ENCODE results near the gene URB1.

DNA sequence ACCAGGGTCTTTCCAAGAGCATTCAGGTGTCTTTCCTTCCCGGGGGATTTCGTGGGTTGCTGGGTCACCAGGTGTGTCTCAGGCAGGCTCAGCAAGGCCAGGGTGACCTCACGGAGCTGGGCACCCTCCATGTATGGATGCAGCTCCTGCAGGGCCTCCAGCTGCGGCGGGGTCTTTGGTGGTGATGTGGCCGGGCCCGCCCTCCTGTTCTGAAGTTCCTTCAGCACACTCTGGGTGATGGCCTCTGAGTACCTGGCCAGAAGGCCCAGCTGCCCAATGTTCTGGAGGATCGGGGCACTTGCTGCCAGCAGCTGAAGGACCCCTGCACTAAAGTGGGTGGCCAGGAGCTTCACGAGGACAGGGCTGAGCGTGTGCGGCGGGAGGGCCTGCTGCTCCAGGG is 45.5 kb downstream of the URB1 start:
- TF ChIP-seq ZNF274 (IDR thresholded peaks at IDR 0.05; ENCODE audit: low read depth, low read length) = no peak
- TF ChIP-seq SUZ12 (IDR thresholded peaks at IDR 0.05; ENCODE audit: extremely low read depth, insufficient read depth, insufficient read length) = no peak
- TF ChIP-seq YY1 (IDR thresholded peaks at IDR 0.05; ENCODE audit: insufficient read depth, insufficient read length) = no peak

All from NT2/D1 (cell line).